Mucosa of descending colon (tissue), 3 donors: ENCODE measurements around the gene MAS1. TPM values are rescaled to one million over a fixed set of nuclear protein-coding genes. Genes with fewer than 3 reads are reported as not detected.

Experiments used
- ATAC-seq: fragments of 200-7000 bp; cut with Tn5 transposase; one replicate; pipeline ENCODE4 v1.9.1; 2020; ENCODE audit warnings: mild to moderate bottlenecking, moderate library complexity
- DNase-seq, 3 donors: peaks; one replicate each; pipeline ENCODE4 v3.0.0-alpha.2; 2020
- H3K36me3 ChIP-seq: fragments of 200-600 bp; one replicate; pipeline ENCODE4 v1.8.0; 2021; ENCODE audit warnings: low read depth, mild to moderate bottlenecking
- H3K4me1 ChIP-seq: fragments of 200-600 bp; one replicate; pipeline ENCODE4 v1.8.0; 2021; ENCODE audit warnings: low read depth, mild to moderate bottlenecking
- H3K4me3 ChIP-seq: fragments of 200-600 bp; one replicate; pipeline ENCODE4 v1.8.0; 2021; ENCODE audit warnings: mild to moderate bottlenecking
- H3K9me3 ChIP-seq: fragments of 200-600 bp; one replicate; pipeline ENCODE4 v1.8.0; 2021; ENCODE audit warnings: mild to moderate bottlenecking
- CTCF ChIP-seq: fragments of 200-600 bp; IDR thresholded peaks from one replicate; pipeline ENCODE4 v1.8.0; 2022; ENCODE audit warnings: antibody characterized with exemption, mild to moderate bottlenecking
- intact Hi-C, 2 donors: fragments of 100-400 bp; cut with DNase I in 1 of 2; cut with micrococcal nuclease in 1 of 2; formaldehyde crosslinking; loops; one replicate each; pipeline versions ENCODE4 v1.11.0 to v1.11.1; 2022; cut with DNase I, micrococcal nuclease
- total RNA-seq, 3 donors: library from RNA; stranded (reverse); fragmentation: NEBNext Ultra II Directional in 2 of 3; extraction: Animal tissue kit (Norgen Biotek cat#: 25700) in 2 of 3; gene quantifications; one replicate each; pipeline versions ENCODE4 v1.2.1 to v1.2.4, GENCODE V29; 2021 to 2023
- donor health status: DM: no; HTN: no; CAD: no; lungs with moderate emphysema.
- donor health status: DM: no; HTN: no; CAD: no.
- donor health status: DM: no; HTN: yes; CAD: no.

Gene MAS1
- total RNA-seq, 3 donors from 2014 or later, result not detected

GRCh38 chr6:159880412-159880975 lies 10.3 kb upstream of the MAS1 start:
- TF ChIP-seq CTCF, result no peak
- no peak overlapping the region for H3K4me3 ChIP-seq
- intact Hi-C loops, result no loop called here
- H3K36me3 ChIP-seq, result no peaks in the 10 kb centered on the region
- no peak for DNase-seq
- no peaks in the 10 kb centered on the region for H3K9me3 ChIP-seq
- ATAC-seq, result no peak
- no peaks in the 10 kb centered on the region for H3K4me1 ChIP-seq

DNA sequence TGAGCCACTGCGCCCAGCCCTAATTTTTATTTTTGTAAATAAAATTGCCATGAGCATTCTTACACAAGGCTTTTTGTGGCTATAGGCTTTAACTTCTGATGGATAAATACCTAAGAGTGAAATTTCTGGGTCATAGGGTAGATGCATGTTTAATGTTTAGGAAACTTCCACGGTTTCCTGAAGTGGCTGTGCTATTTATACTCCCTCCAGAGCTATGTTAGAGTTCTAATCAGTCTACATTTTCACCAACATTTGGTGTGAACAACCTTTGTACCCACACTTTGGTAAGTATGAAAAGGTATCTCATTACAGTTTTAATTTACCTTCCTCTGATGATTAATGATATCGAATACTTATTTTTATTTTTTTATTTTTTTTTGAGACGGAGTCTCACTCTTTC lies 6.1 kb upstream of the MAS1 start:
- TF ChIP-seq CTCF, result no peak
- no peak for ATAC-seq
- no peaks in the 10 kb centered on the region for H3K36me3 ChIP-seq
- no peak overlapping the region for H3K4me3 ChIP-seq
- intact Hi-C loops, result no loop called here
- no peaks in the 10 kb centered on the region for H3K9me3 ChIP-seq
- no peaks in the 10 kb centered on the region for H3K4me1 ChIP-seq
- DNase-seq, result no peak

DNA sequence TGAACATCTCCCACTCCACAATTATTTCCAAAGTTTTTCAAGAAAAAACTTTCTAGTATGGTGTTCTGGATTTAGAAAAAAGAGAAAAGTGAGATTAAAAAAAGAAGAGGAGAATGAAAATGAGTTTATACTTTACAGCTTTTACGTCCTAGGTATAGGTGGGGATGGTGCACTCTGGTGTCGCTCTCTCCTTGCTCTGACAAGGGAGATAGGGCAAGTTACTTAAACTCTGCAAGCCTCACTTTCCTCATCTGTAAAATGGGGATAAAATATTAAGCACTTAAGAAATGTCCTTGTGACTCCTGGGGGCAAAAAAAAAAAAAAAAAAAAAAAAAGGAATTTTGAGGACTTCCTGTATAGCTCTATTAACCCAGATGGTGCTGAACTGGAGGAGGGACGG lies 4.5 kb upstream of the MAS1 start:
- H3K36me3 ChIP-seq, result no peaks in the 10 kb centered on the region
- intact Hi-C loops, result no loop called here
- no peak for TF ChIP-seq CTCF
- no peaks in the 10 kb centered on the region for H3K9me3 ChIP-seq
- H3K4me3 ChIP-seq, result no peak overlapping the region
- H3K4me1 ChIP-seq, result no peaks in the 10 kb centered on the region
- ATAC-seq (no peak), DNase-seq (no peak)

DNA sequence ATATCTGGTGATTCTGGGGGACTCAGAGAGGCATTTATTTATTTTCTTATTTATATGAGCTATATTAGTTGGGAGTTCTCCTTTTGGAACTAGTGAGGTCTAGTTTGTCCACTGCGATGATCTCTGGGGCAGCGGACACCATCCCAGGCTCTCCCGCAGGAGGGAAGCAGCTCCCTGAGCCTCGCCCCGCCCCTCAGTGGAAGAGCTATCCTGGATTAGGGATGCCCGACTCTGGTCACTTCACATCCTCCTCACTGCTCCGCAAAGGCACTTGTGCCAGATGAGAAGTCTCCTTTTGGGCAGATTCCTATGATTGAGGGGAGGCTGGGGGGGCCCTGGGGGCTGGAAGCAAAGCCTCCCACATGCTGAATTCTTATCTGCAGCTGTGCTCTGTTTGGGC lies 3.6 kb upstream of the MAS1 start:
- Histone ChIP-seq H3K36me3 (no peaks in the 10 kb centered on the region), H3K4me3 (no peak overlapping the region), H3K9me3 (no peaks in the 10 kb centered on the region), H3K4me1 (no peaks in the 10 kb centered on the region)
- DNase-seq, result no peak
- no peak for TF ChIP-seq CTCF
- ATAC-seq, result no peak
- intact Hi-C loops, result no loop called here

- TF ChIP-seq CTCF, result no peak
Measured at GRCh38 chr6:159887761-159888160, 3.0 kb upstream of the MAS1 start.

DNA sequence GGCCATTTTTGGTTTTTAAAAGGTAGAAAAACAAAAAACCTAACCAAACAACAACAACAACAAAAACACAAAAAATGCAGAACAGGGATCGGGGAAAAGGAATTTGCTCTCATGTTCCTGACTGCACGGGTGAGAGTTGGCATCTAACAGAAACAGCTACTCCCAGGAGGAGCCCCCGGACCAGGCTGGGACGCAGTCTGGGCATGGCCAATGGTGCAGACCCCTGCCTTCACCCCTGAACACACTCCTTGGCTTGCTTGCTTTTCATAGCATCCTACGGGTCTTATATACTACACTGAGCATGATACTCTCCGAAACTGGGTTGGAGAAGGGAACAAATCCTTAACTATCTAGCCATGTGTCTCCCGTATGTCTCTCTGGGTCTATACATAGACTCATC lies 587 bp upstream of the MAS1 start:
- H3K36me3 ChIP-seq, result no peaks in the 10 kb centered on the region
- intact Hi-C loops, result no loop called here
- no peak overlapping the region for H3K4me3 ChIP-seq
- no peaks in the 10 kb centered on the region for H3K9me3 ChIP-seq
- ATAC-seq, result no peak
- DNase-seq, result no peak
- no peaks in the 10 kb centered on the region for H3K4me1 ChIP-seq
- TF ChIP-seq CTCF, result no peak

More at GRCh38 chr6:159887761-159888160, 3.0 kb upstream of the MAS1 start:
- ATAC-seq (no peak), DNase-seq (no peak)
- Histone ChIP-seq H3K4me3 (no peak overlapping the region), H3K36me3 (no peaks in the 10 kb centered on the region), H3K9me3 (no peaks in the 10 kb centered on the region), H3K4me1 (no peaks in the 10 kb centered on the region)
- intact Hi-C loops, result no loop called here
